ENCODE measurements around the gene ZYX.
"Not testable (repeated sequence)": the region's sequence is repeated elsewhere in the genome, so short reads cannot be mapped to it uniquely, and the experiment has no call there.

The ZYX gene

DNA sequence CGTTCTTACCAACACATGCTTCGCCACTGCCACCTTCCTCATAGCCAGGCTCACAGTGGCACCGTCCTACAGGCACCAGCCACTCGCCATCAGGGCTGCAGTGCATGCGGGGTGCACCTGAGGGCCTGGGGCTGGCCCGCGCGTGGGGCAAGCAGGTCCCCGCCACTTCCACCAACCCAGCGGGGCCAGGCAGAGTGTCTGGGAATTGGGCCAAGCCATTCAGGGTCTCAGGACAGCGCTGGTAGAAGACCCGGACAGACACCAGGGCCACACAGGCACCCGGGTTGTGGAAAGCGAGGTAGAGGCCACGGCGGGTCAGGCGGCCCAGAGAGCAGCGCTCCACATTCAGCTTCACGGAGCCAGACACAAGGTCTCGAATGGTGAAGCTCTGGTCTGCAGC, 18.5 kb downstream of the ZYX start:
- DNase-seq: no peak

- DNase-seq: no peak
These were observed 20.1 kb downstream of the ZYX start for GRCh38 chr7:143401265-143401664.

- not testable (repeated sequence) for DNase-seq
These were observed 21.1 kb downstream of the ZYX start for GRCh38 chr7:143402233-143402632.

- peak; percentile 62 for DNase-seq
These were observed 24.2 kb downstream of the ZYX start for GRCh38 chr7:143405173-143406001.

- no peak for DNase-seq
These were observed 24.8 kb downstream of the ZYX start for GRCh38 chr7:143406002-143406357.

GRCh38 chr7:143407287-143408251, 26.4 kb downstream of the ZYX start:
- no peak for DNase-seq

GRCh38 chr7:143408252-143408685, 27.1 kb downstream of the ZYX start:
- peak; percentile 22 for DNase-seq

DNA sequence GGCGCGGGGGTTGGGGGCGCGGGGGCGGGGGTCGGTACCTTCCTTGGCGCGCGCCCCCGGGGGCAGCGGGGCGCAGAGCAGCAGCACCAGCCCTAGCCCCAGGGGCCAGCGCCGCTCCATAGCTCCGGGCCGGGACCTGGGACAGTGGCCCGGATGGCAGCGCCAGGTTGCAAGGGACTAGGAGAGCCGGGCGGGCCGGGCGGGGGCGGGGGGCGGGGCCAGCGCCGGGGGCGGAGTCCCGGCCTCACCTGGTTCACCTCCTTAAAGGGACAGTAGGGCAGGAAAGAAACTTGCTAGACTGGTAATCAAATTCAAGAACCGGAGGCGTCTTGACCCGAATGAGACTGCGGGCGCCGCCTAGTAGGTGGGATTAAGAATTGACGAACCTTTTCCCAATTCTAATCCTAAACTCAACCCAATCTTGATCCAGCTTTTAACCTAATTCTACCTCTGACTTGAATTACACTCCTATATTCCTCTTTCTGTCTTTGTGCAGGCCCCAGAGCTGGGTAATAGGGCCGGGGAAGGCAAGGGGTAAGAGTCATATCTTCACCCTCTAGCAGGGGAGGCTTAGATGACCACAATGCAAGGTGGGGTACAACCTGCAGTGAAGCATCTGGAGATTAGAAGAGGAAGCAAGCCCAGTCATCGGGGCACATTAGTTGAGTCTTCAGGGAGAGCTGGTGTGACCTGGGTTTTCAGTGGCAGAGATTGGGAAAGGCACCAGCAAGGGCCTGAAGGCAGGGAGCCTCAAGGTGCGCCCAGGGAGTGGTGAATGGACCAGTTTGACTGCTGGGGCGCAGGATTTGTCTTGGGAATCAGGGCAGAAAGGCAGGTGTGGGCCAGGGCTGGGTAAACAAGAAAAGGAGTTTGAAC, 27.8 kb downstream of the ZYX start, which contains the start of gene EPHA1:
EPHA1 (minus strand) TSS at position 171 of the 876 bp plus-strand sequence; CDS start at position 120, 51 bp downstream.
- peak; percentile 41 for DNase-seq

- DNase-seq: peak; percentile 16
These were observed 29.4 kb downstream of the ZYX start for GRCh38 chr7:143410521-143411004.

- no peak for DNase-seq
These were observed 31.0 kb downstream of the ZYX start for GRCh38 chr7:143411976-143412708.

DNA sequence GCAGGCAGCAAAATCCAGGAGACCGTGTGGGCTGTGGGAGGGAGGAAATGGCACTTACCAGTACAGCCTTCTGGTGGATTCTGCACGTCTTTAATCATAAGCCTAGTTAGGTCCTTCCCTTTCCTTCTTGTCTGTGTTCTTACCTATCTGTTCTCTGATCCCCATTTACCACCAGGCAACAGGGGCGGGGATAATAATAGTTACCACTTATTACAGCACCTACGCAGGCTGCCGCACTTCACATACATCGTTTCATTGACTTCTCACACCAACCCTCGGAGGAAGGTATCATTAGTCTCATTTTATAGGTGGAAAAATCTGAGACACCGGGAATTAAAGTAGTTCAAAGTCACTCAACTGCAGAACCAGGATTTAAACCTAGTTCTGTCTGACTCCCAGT, 32.0 kb downstream of the ZYX start:
- no peak for DNase-seq

- DNase-seq: not testable (repeated sequence)
These were observed 34.1 kb downstream of the ZYX start for GRCh38 chr7:143415209-143415608.

- DNase-seq: no peak
These were observed 34.7 kb downstream of the ZYX start for GRCh38 chr7:143415742-143416397.

DNA sequence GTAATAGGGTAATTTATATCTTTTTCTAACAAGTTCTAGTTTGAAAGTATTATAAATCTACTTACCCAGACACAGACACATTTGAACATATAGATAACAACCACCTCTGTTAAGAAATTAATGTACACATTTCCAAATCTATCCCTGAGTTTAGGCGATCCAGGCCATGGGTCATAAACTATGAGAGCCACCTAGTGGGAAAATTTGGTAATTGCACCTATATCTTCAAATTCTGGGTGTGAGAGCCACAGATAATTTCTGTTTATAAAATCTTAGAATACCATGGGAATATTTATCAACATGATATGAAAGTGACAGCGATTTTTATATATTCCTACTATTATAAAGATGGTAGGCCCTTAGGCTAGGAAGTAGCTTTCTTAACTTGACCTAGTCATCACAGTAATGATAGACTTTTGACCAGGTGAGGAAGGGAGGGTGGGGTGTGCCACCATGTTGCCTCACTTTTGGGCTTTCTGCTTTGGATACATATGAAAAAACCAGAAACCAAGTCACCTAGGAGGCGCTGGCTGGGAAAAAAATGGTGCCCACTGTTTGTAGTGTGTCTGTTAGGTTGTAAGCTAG, 35.5 kb downstream of the ZYX start:
- DNase-seq: peak; percentile 84

- DNase-seq: no peak
These were observed 36.7 kb downstream of the ZYX start for GRCh38 chr7:143417734-143418383.

- no peak for DNase-seq
These were observed 37.7 kb downstream of the ZYX start for GRCh38 chr7:143418681-143419458.

DNA sequence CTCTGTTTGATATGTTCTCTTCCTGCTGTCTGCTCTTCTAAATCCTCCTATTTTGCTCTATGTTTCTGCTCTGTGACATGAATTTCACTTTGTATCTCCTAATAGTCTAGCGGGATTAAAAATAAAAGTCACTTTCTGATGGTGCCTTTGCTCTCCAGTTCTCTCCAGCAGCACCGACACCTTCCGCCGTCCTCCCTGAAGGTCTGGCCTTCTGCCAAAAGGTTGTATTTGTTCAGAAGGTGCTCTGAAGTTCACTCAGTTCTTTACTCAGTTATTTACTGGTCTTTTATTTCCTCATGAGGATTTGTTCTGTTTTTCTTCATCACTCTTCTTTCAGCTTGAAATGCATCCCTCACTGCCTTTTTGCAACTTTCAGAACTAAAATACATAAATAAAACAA, 38.7 kb downstream of the ZYX start:
- DNase-seq: no peak

DNA sequence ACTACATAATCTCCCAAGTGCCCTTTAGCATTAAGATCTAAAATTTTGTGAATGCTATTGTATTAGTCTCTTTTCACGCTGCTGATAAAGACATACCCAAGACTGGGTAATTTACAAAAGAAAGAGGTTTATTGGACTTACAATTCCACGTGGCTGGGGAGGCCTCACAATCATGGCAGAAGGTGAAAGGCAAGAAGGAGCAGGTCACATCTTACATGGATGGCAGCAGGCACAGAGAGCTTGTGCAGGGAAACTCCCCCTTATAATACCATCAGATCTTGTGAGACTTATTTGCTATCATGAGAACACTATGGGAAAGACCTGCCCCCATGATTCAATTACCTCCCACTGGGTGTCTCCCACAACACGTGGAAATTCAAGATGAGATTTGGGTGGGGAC, 39.5 kb downstream of the ZYX start:
- not testable (repeated sequence) for DNase-seq

DNA sequence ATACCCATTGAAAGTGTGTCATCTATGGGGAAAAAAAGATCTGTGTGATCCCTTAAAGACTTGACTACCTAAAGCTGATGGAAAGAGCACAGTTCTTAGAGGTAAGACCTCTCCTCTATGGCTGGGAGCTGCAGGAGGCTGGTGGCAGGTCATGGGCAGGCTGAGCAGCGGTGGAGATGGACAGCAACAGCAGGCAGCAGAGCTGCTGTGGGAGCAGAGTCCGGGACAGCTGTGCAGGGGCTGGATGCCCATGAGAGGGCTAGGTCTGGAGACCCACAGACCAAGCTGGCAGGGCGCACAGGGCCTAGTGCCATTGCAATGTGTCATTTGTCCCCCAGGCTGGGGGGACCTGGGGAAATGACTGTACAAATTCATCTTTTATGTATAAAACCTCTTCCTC, 40.9 kb downstream of the ZYX start:
- DNase-seq: no peak

All from eye (tissue), 1 donor.